GM12878 (cell line): Measurements from ENCODE around the gene CCN6. TPM values are rescaled to one million over a fixed set of nuclear protein-coding genes. Genes with fewer than 3 reads are reported as not detected.

Source experiments
- ATAC-seq: fragments of 200-7000 bp; cut with Tn5 transposase; 3 replicates; pipeline ENCODE4 v1.9.1; 2020; ENCODE audit warnings: mild to moderate bottlenecking, moderate library complexity
- BruUV-seq: library from RNA; stranded (reverse); fragments of 400-500 nt; replicated peaks from 2 replicates; lab custom pipeline; 2021; lab: Mats Ljungman, UMichigan
- CTCF ChIA-PET: fragments of 300-600 bp; sonication (Branson Sonifier 250); formaldehyde crosslinking; extraction: SDS; loops from one replicate; lab custom pipeline; 2021; ENCODE audit warnings: inconsistent platforms; lab: Yijun Ruan, JAX
- POLR2A ChIA-PET: fragments of 350-600 bp; formaldehyde crosslinking; extraction: SDS; loops from one replicate; lab custom pipeline; 2021; ENCODE audit warnings: inconsistent platforms; lab: Charles Lee
- RAD21 ChIA-PET: fragments of 300-600 bp; sonication (Branson Sonifier 250); formaldehyde crosslinking; loops from one replicate; lab custom pipeline; 2023; ENCODE audit warnings: antibody characterized with exemption; ENCODE audit not compliant: unreplicated experiment; lab: Charles Lee
- SMC1A ChIA-PET: fragments of 300-600 bp; sonication (Branson Sonifier 250); formaldehyde crosslinking; loops from one replicate; lab custom pipeline; 2023; ENCODE audit not compliant: unreplicated experiment, uncharacterized antibody; lab: Charles Lee
- DNase-seq: peaks from one replicate; pipeline ENCODE4 v3.0.0-alpha.2; 2011; ENCODE audit warnings: low read depth, low spot score
- FAIRE-seq: peaks from 3 replicates; lab custom pipeline; 2011; peaks lifted over from hg19 to GRCh38; lab: Jason Lieb, UNC
- H2AFZ ChIP-seq: 2 replicates; pipeline ENCODE4 v1.6.0; 2011; ENCODE audit warnings: low read depth, low read length, control low read depth; ENCODE audit not compliant: control insufficient read depth
- H3K27ac ChIP-seq: 2 replicates; pipeline ENCODE4 v1.5.1; 2011; ENCODE audit warnings: control low read depth; ENCODE audit not compliant: control insufficient read depth, insufficient read depth
- H3K27me3 ChIP-seq, 2 experiments: replicated peaks in 1 of 2; 2 replicates each; pipeline versions ENCODE4 v1.6.0 to v1.6.1; 2011; ENCODE audit warnings: low read length in 1 of 2; ENCODE audit not compliant: control insufficient read depth in 2 of 2, insufficient read depth in 2 of 2
- H3K36me3 ChIP-seq, 2 experiments: 2 replicates each; pipeline ENCODE4 v1.5.1; 2011; ENCODE audit warnings: low read length in 1 of 2; ENCODE audit not compliant: control insufficient read depth in 2 of 2, insufficient read depth in 2 of 2
- H3K4me1 ChIP-seq: 2 replicates; pipeline ENCODE4 v1.6.1; 2011; ENCODE audit warnings: mild to moderate bottlenecking, low read length, moderate library complexity, mixed read lengths; ENCODE audit not compliant: control insufficient read depth, insufficient read depth
- H3K4me2 ChIP-seq: 2 replicates; pipeline ENCODE4 v1.6.0; 2011; ENCODE audit warnings: control low read depth; ENCODE audit not compliant: control insufficient read depth, insufficient read depth
- H3K4me3 ChIP-seq: fragments of 200-600 bp; sonication (generic); 2 replicates; pipeline ENCODE4 v1.5.1; 2016
- H3K79me2 ChIP-seq: 2 replicates; pipeline ENCODE4 v1.6.0; 2011; ENCODE audit warnings: low read length; ENCODE audit not compliant: control insufficient read depth, insufficient read depth
- H3K9ac ChIP-seq: 2 replicates; pipeline ENCODE4 v1.8.0; 2011; ENCODE audit warnings: low read length, control low read depth, mixed read lengths; ENCODE audit not compliant: control insufficient read depth, insufficient read depth
- H3K9me3 ChIP-seq: replicated peaks from 3 replicates; pipeline ENCODE4 v1.5.1; 2011; ENCODE audit warnings: mild to moderate bottlenecking, low read length; ENCODE audit not compliant: control insufficient read depth, insufficient read depth
- H4K20me1 ChIP-seq: 2 replicates; pipeline ENCODE4 v1.6.0; 2011; ENCODE audit not compliant: control insufficient read depth, insufficient read depth
- BACH1 ChIP-seq: fragments of 450-650 bp; IDR thresholded peaks from 2 replicates; pipeline ENCODE4 v1.6.1; 2017; ENCODE audit warnings: mild to moderate bottlenecking, borderline replicate concordance
- MEF2A ChIP-seq: IDR thresholded peaks from 2 replicates; pipeline ENCODE4 v1.6.1; 2011; ENCODE audit warnings: low read depth, mild to moderate bottlenecking, low read length, moderate library complexity; ENCODE audit not compliant: insufficient read depth
- MTA3 ChIP-seq: IDR thresholded peaks from 2 replicates; pipeline ENCODE4 v1.6.1; 2012; ENCODE audit warnings: low read length, inconsistent platforms, borderline replicate concordance
- MYB ChIP-seq: fragments of 150-350 bp; IDR thresholded peaks from 2 replicates; pipeline ENCODE4 v1.6.1; 2014; ENCODE audit warnings: mild to moderate bottlenecking, low read depth, low read length, borderline replicate concordance
- PAX8 ChIP-seq: fragments of 450-650 bp; IDR thresholded peaks from 2 replicates; pipeline ENCODE4 v1.6.1; 2017; ENCODE audit warnings: mild to moderate bottlenecking, moderate library complexity
- SMARCA5 ChIP-seq: fragments of 450-650 bp; IDR thresholded peaks from 2 replicates; pipeline ENCODE4 v1.6.1; 2017; ENCODE audit warnings: mild to moderate bottlenecking
- WGBS: methylation state at CpG from one replicate; pipeline ENCODE4 v1.1.6; 2016; ENCODE audit warnings: low lambda C conversion rate; ENCODE audit not compliant: insufficient replicate concordance, insufficient coverage; ENCODE audit errors: missing lambda C conversion rate; 5-methylcytosine and 5-hydroxymethylcytosine counted together
- in situ Hi-C: fragments of 300-500 bp; cut with MboI; formaldehyde crosslinking; loops from 9 replicates; pipeline ENCODE4 v1.14.3; 2018; ENCODE audit warnings: mixed read lengths
- intact Hi-C: fragments of 100-400 bp; cut with micrococcal nuclease; formaldehyde crosslinking; loops from one replicate; pipeline ENCODE4 v1.14.2; 2022; ENCODE audit not compliant: unreplicated experiment
- polyA plus RNA-seq, 11 experiments: library from polyadenylated mRNA; depleted of rRNA in 4 of 11; unstranded in 6 of 11; stranded (reverse) in 5 of 11; fragments of >200 nt; fragmentation: Nextera tagmentation in 4 of 11; fragmentation: Illumina TruSeq in 1 of 11; extraction: Ambion mirVana in 4 of 11; extraction: Trizol in 1 of 11; gene quantifications; 1 replicate in 1 of 11; 2 replicates in 10 of 11; pipeline versions ENCODE4 v1.2.1 to v1.2.3, GENCODE V29; 2011 to 2016; ENCODE audit warnings: inconsistent platforms in 2 of 11, missing spikeins in 2 of 11, low read depth in 1 of 11
- total RNA-seq, 4 experiments: library from RNA; depleted of rRNA in 3 of 4; stranded (reverse); fragments of >200 nt in 3 of 4; fragmentation: Illumina TruSeq in 1 of 4; extraction: Trizol in 1 of 4; gene quantifications; 2 replicates each; pipeline versions ENCODE4 v1.2.1 to v1.2.3, GENCODE V29; 2013 to 2021
- TF ChIP-seq, protein P1 (sequence below): fragments of 450-650 bp; IDR thresholded peaks from 2 replicates; pipeline ENCODE4 v1.6.1; 2018; ENCODE audit warnings: mild to moderate bottlenecking, low read depth, moderate library complexity; ENCODE audit not compliant: partially characterized antibody

CCN6 gene
- total and polyA plus RNA-seq, 10 of the 15 experiments (the other 5 are each of a cell fraction or from before 2014, with no cell fraction given): 0.05 to 0.24 (median 0.19) TPM; not detected in 5

DNA sequence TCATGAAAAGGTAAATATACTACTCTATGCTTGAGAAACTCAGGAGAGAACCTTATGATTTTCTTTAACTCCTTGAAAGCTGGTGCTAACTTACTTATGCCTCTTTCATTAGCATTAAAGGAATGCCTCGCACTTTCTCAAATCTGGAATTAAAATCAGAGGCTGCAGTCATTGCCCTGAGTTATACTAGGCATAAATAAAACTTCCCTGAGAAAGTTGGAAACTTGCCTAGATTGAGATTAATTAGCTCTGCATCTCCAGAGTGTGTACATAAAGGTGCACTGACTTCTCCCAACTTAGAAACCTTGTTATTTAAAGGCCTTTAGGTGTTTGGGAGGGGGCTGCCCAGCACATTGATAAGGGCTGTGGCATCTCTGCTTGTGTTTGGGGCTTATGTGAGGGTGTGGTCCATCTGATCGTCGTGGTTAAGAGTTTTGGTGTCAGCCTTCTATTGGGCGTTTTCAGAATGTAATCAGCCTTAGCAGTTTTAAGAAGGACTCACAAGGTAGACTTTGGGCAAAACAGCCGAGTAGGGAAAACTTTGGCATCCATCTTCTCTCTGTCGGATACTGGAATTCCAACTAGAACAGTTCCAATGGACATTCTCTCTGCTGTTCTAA is 32.1 kb upstream of the CCN6 start:
- intact Hi-C loops: no loop called here
- Histone ChIP-seq H3K79me2 (no peaks in the 10 kb centered on the region), H3K9me3 (no peaks in the 10 kb centered on the region; the same call in 2 of the 3 replicates), H3K27me3 (no peaks in the 10 kb centered on the region), H3K4me1 (peaks cover 6% of the 10 kb centered on the region; the same call in 1 of the 2 replicates), H3K9ac (no peak overlapping the region), H3K4me3 (no peak overlapping the region), H3K4me2 (no peak overlapping the region), H3K27ac (no peak overlapping the region), H4K20me1 (no peaks in the 10 kb centered on the region), H2AFZ (no peak overlapping the region), H3K36me3 (no peaks in the 10 kb centered on the region)
- DNase-seq: no peak
- no TSS peak for BruUV-seq
- FAIRE-seq: no peak
- WGBS: 37% methylated on average over 6 of the region's 6 CpGs
- SMC1A ChIA-PET: interaction anchor here (1.7 kb wide), 2 partner anchors 11 to 14 kb away, joined by 8 to 11 read pairs; no protein-coding TSS in a partner anchor
- in situ Hi-C loops: no loop called here
- RAD21 ChIA-PET: no interaction called here
- POLR2A ChIA-PET: no interaction called here
- TF ChIP-seq MTA3: no peak
- no peak for TF ChIP-seq SMARCA5
- ATAC-seq: no peak
- CTCF ChIA-PET: interaction anchor here (0.6 to 1.0 kb wide), 2 partner anchors 25 to 332 kb away, joined by 3 read pairs; no protein-coding TSS in a partner anchor

DNA sequence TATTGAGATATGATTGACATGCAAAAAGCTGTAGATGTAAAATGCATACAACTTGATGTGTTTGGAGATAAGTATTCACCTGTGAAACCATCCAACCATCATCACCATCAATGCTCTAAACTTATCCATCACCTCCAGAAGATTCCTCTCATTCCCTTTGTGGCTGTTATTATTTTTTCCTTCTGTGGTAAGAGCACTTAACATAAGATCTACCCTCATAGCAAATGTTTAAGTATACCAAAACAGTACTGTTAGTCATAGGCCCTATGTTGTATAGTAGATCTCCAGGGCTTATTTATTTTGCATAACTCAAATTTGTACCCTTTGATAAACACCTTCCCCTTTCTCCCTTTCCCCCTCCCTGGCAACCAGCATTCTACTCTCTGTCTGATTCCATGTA is 31.2 kb upstream of the CCN6 start:
- Histone ChIP-seq H3K9ac (no peak overlapping the region), H2AFZ (no peak overlapping the region), H3K9me3 (no peaks in the 10 kb centered on the region; the same call in 2 of the 3 replicates), H3K4me3 (no peak overlapping the region), H3K4me1 (peaks cover 2% of the 10 kb centered on the region; the same call in 1 of the 2 replicates), H3K27ac (no peak overlapping the region), H3K36me3 (no peaks in the 10 kb centered on the region), H3K79me2 (no peaks in the 10 kb centered on the region)
- ATAC-seq: no peak
- in situ Hi-C loops (no loop called here), intact Hi-C loops (no loop called here)
- SMC1A ChIA-PET: no interaction called here
- FAIRE-seq: no peak
- CTCF ChIA-PET: interaction anchor here (1.0 kb wide), 1 partner anchor 333 kb away, joined by 3 read pairs; no protein-coding TSS in a partner anchor
- RAD21 ChIA-PET: no interaction called here
- DNase-seq: no peak
- TF ChIP-seq MYB: no peak
- TF ChIP-seq, protein P1, sequence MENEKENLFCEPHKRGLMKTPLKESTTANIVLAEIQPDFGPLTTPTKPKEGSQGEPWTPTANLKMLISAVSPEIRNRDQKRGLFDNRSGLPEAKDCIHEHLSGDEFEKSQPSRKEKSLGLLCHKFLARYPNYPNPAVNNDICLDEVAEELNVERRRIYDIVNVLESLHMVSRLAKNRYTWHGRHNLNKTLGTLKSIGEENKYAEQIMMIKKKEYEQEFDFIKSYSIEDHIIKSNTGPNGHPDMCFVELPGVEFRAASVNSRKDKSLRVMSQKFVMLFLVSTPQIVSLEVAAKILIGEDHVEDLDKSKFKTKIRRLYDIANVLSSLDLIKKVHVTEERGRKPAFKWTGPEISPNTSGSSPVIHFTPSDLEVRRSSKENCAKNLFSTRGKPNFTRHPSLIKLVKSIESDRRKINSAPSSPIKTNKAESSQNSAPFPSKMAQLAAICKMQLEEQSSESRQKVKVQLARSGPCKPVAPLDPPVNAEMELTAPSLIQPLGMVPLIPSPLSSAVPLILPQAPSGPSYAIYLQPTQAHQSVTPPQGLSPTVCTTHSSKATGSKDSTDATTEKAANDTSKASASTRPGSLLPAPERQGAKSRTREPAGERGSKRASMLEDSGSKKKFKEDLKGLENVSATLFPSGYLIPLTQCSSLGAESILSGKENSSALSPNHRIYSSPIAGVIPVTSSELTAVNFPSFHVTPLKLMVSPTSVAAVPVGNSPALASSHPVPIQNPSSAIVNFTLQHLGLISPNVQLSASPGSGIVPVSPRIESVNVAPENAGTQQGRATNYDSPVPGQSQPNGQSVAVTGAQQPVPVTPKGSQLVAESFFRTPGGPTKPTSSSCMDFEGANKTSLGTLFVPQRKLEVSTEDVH: no peak
- TF ChIP-seq BACH1: no peak
- TF ChIP-seq MEF2A: no peak
- TF ChIP-seq PAX8: no peak
- TF ChIP-seq, all 136 proteins: peak for 0
- Histone ChIP-seq H4K20me1 (no peaks in the 10 kb centered on the region), H3K4me2 (no peak overlapping the region), H3K27me3 (no peaks in the 10 kb centered on the region)
- no TSS peak for BruUV-seq
- POLR2A ChIA-PET: no interaction called here
